Natural killer cell (primary cell): ENCODE measurements around the gene PPP1R1A. TPM values are rescaled to one million over a fixed set of nuclear protein-coding genes. Genes with fewer than 3 reads are reported as not detected.

Experiments used
- ATAC-seq, 3 donors: fragments of 150-1000 bp in 2 of 3; fragments of 200-7000 bp in 1 of 3; cut with Tn5 transposase; 1 replicate in 1 of 3; 2 replicates in 2 of 3; pipeline ENCODE4 v1.10.0; 2021; ENCODE audit warnings: mild to moderate bottlenecking in 2 of 3, moderate library complexity in 2 of 3
- DNase-seq, 2 donors: peaks; one replicate each; pipeline versions ENCODE4 v3.0.0 to v3.0.0-alpha.2; 2013 to 2021; ENCODE audit warnings: mixed read lengths in 1 of 2
- H3K27ac ChIP-seq: one replicate; pipeline ENCODE4 v1.5.1; 2013; ENCODE audit warnings: mild to moderate bottlenecking, low read length
- H3K27me3 ChIP-seq: one replicate; pipeline ENCODE4 v1.6.1; 2013; ENCODE audit warnings: low read length; ENCODE audit not compliant: control insufficient read depth, insufficient read depth
- H3K36me3 ChIP-seq: one replicate; pipeline ENCODE4 v1.6.1; 2013; ENCODE audit warnings: low read length; ENCODE audit not compliant: control insufficient read depth, insufficient read depth
- H3K4me1 ChIP-seq: one replicate; pipeline ENCODE4 v1.6.1; 2013; ENCODE audit warnings: low read length; ENCODE audit not compliant: control insufficient read depth, insufficient read depth
- H3K4me3 ChIP-seq: one replicate; pipeline ENCODE4 v1.5.1; 2013; ENCODE audit warnings: low read length
- H3K9me3 ChIP-seq: one replicate; pipeline ENCODE4 v1.6.1; 2013; ENCODE audit warnings: low read length; ENCODE audit not compliant: control insufficient read depth, insufficient read depth
- H3K27ac Mint-ChIP-seq, 2 donors: one replicate each; pipeline ENCODE4 v1.8.0; 2022; ENCODE audit warnings: mild to moderate bottlenecking in 2 of 2, mixed read lengths in 2 of 2, moderate library complexity in 1 of 2
- H3K27me3 Mint-ChIP-seq, 2 donors: one replicate each; pipeline ENCODE4 v1.8.0; 2022; ENCODE audit warnings: low read depth in 2 of 2, mixed read lengths in 2 of 2
- H3K36me3 Mint-ChIP-seq: one replicate; pipeline ENCODE4 v1.8.0; 2022; ENCODE audit warnings: mixed read lengths
- H3K4me1 Mint-ChIP-seq, 2 donors: one replicate each; pipeline ENCODE4 v1.8.0; 2022; ENCODE audit warnings: mixed read lengths in 2 of 2
- H3K4me3 Mint-ChIP-seq: one replicate; pipeline ENCODE4 v1.8.0; 2022; ENCODE audit warnings: mild to moderate bottlenecking, moderate library complexity, mixed read lengths
- H3K9me3 Mint-ChIP-seq, 2 donors: one replicate each; pipeline ENCODE4 v1.8.0; 2022; ENCODE audit warnings: mixed read lengths in 2 of 2
- CTCF ChIP-seq: fragments of 200-600 bp; IDR thresholded peaks from one replicate; pipeline ENCODE4 v1.8.0; 2022; ENCODE audit warnings: antibody characterized with exemption
- WGBS: methylation state at CpG from one replicate; pipeline ENCODE4 v1.1.7; 2013; ENCODE audit warnings: missing lambda C conversion rate; ENCODE audit not compliant: insufficient coverage; 5-methylcytosine and 5-hydroxymethylcytosine counted together
- intact Hi-C: fragments of 100-400 bp; cut with micrococcal nuclease; formaldehyde crosslinking; loops from one replicate; pipeline ENCODE4 v1.14.2; 2022
- total RNA-seq, 4 donors: library from RNA; stranded (reverse); fragments of 120-200 nt in 1 of 4; gene quantifications; one replicate each; pipeline versions ENCODE4 v1.2.3 to v1.2.4, GENCODE V29; 2013 to 2022

Gene PPP1R1A
- total RNA-seq, 3 donors from 2014 or later (not counting 1 experiment from before 2014, with no cell fraction given): not detected

- no peak overlapping the region for H3K4me3 Mint-ChIP-seq
- H3K9me3 Mint-ChIP-seq: no peaks in the 10 kb centered on the region
- H3K27me3 Mint-ChIP-seq: no peaks in the 10 kb centered on the region
- no peak overlapping the region for H3K4me3 ChIP-seq
- DNase-seq: no peak
- 100% methylated on average over 4 of the region's 4 CpGs for WGBS
- intact Hi-C loops: no loop called here
- no peaks in the 10 kb centered on the region for H3K4me1 Mint-ChIP-seq
- no peak for TF ChIP-seq CTCF
- H3K36me3 ChIP-seq: peaks cover 2% of the 10 kb centered on the region
- no peaks in the 10 kb centered on the region for H3K9me3 ChIP-seq
- H3K27ac Mint-ChIP-seq: no peak overlapping the region
- no peaks in the 10 kb centered on the region for H3K36me3 Mint-ChIP-seq
- ATAC-seq: no peak
- no peaks in the 10 kb centered on the region for H3K27me3 ChIP-seq
- H3K27ac ChIP-seq: no peak overlapping the region
- no peaks in the 10 kb centered on the region for H3K4me1 ChIP-seq
Observed at GRCh38 chr12:54569995-54570528, 18.4 kb downstream of the PPP1R1A start.

GRCh38 chr12:54569072-54569471, 19.4 kb downstream of the PPP1R1A start:
- WGBS: 95% methylated on average over 14 of the region's 14 CpGs
- ATAC-seq (no peak), DNase-seq (no peak)
- Mint-ChIP-seq H3K4me3 (no peak overlapping the region), H3K27ac (no peak overlapping the region), H3K36me3 (no peaks in the 10 kb centered on the region), H3K27me3 (no peaks in the 10 kb centered on the region), H3K9me3 (no peaks in the 10 kb centered on the region), H3K4me1 (no peaks in the 10 kb centered on the region)
- intact Hi-C loops: no loop called here
- Histone ChIP-seq H3K27ac (no peak overlapping the region), H3K9me3 (no peaks in the 10 kb centered on the region), H3K36me3 (peaks cover 2% of the 10 kb centered on the region), H3K4me3 (no peak overlapping the region), H3K27me3 (no peaks in the 10 kb centered on the region), H3K4me1 (no peaks in the 10 kb centered on the region)
- no peak for TF ChIP-seq CTCF

- Histone ChIP-seq H3K4me1 (no peaks in the 10 kb centered on the region), H3K27ac (no peak overlapping the region), H3K9me3 (no peaks in the 10 kb centered on the region), H3K4me3 (no peak overlapping the region), H3K27me3 (no peaks in the 10 kb centered on the region), H3K36me3 (no peaks in the 10 kb centered on the region)
- Mint-ChIP-seq H3K4me3 (no peak overlapping the region), H3K27ac (no peak overlapping the region), H3K36me3 (no peaks in the 10 kb centered on the region), H3K4me1 (peaks cover 0 to 2% of the 10 kb centered on the region in 2 donors), H3K9me3 (no peaks in the 10 kb centered on the region), H3K27me3 (no peaks in the 10 kb centered on the region)
- ATAC-seq (no peak), DNase-seq (no peak)
- intact Hi-C loops: no loop called here
- 97% methylated on average over 5 of the region's 5 CpGs for WGBS
- no peak for TF ChIP-seq CTCF
Observed at GRCh38 chr12:54566792-54567191, 21.7 kb downstream of the PPP1R1A start.

- Mint-ChIP-seq H3K4me3 (no peak overlapping the region), H3K36me3 (no peaks in the 10 kb centered on the region), H3K9me3 (no peaks in the 10 kb centered on the region), H3K27ac (no peak overlapping the region), H3K27me3 (no peaks in the 10 kb centered on the region), H3K4me1 (peaks cover 3 to 10% of the 10 kb centered on the region in 2 donors)
- Histone ChIP-seq H3K4me3 (no peak overlapping the region), H3K9me3 (no peaks in the 10 kb centered on the region), H3K36me3 (no peaks in the 10 kb centered on the region), H3K4me1 (peaks cover 4% of the 10 kb centered on the region), H3K27ac (no peak overlapping the region), H3K27me3 (no peaks in the 10 kb centered on the region)
- TF ChIP-seq CTCF: no peak
- WGBS: 89% methylated on average over 3 of the region's 3 CpGs
- intact Hi-C loops: no loop called here
- DNase-seq (no peak), ATAC-seq (no peak)
Observed at GRCh38 chr12:54565986-54566544, 22.4 kb downstream of the PPP1R1A start.
